Neural cell (in vitro differentiated cells): Measurements from ENCODE around the gene MUCL3. TPM values are rescaled to one million over a fixed set of nuclear protein-coding genes. Genes with fewer than 3 reads are reported as not detected.

ENCODE experiments used
- H2AFZ ChIP-seq: fragments of 200-600, 300-800 bp; sonication (generic), shearing (Covaris generic); 2 replicates; pipeline ENCODE4 v1.6.0; 2014; ENCODE audit warnings: low read depth, mild to moderate bottlenecking, antibody characterized with exemption, low read length, moderate library complexity
- H3F3A ChIP-seq: fragments of 200-600 bp; shearing (Covaris generic); 2 replicates; pipeline ENCODE4 v1.6.1; 2016; ENCODE audit warnings: mild to moderate bottlenecking, moderate library complexity, mixed read lengths, antibody characterized with exemption, low read length; ENCODE audit not compliant: insufficient read depth, poor library complexity, severe bottlenecking
- H3K27ac ChIP-seq: fragments of 200-600, 300-800 bp; sonication (generic), shearing (Covaris generic); 2 replicates; pipeline ENCODE4 v1.5.1; 2014; ENCODE audit warnings: mild to moderate bottlenecking, low read length, moderate library complexity
- H3K27me3 ChIP-seq: fragments of 300-800, 200-600 bp; sonication (generic), shearing (Covaris generic); 2 replicates; pipeline ENCODE4 v1.6.0; 2014; ENCODE audit warnings: mild to moderate bottlenecking, low read depth, low read length, moderate library complexity; ENCODE audit not compliant: insufficient read depth
- H3K36me3 ChIP-seq: fragments of 300-800, 200-600 bp; sonication (generic), shearing (Covaris generic); 2 replicates; pipeline ENCODE4 v1.5.1; 2014; ENCODE audit warnings: mild to moderate bottlenecking, antibody characterized with exemption, low read length, moderate library complexity; ENCODE audit not compliant: insufficient read depth
- H3K4me2 ChIP-seq: fragments of 300-800, 200-600 bp; sonication (generic), shearing (Covaris generic); 2 replicates; pipeline ENCODE4 v1.6.0; 2014; ENCODE audit warnings: mild to moderate bottlenecking, low read length
- H3K4me3 ChIP-seq: fragments of 300-800, 200-600 bp; sonication (generic), shearing (Covaris generic); 2 replicates; pipeline ENCODE4 v1.5.1; 2014; ENCODE audit warnings: mild to moderate bottlenecking, low read length, moderate library complexity
- H3K79me2 ChIP-seq: fragments of 200-600 bp; shearing (Covaris generic); replicated peaks from 2 replicates; pipeline ENCODE4 v1.6.0; 2014; ENCODE audit warnings: mild to moderate bottlenecking, low read length, moderate library complexity; ENCODE audit not compliant: insufficient read depth
- H3K9ac ChIP-seq: fragments of 300-800, 200-600 bp; sonication (generic), shearing (Covaris generic); 2 replicates; pipeline ENCODE4 v1.6.1; 2016; ENCODE audit warnings: mild to moderate bottlenecking, low read length, mixed read lengths
- H3K9me2 ChIP-seq: fragments of 200-600 bp; shearing (Covaris generic); 2 replicates; pipeline ENCODE4 v1.6.1; 2016; ENCODE audit warnings: mild to moderate bottlenecking, low read length, mixed read lengths; ENCODE audit not compliant: insufficient read depth
- H3K9me3 ChIP-seq: fragments of 200-600, 300-800 bp; sonication (generic), shearing (Covaris generic); 2 replicates; pipeline ENCODE4 v1.6.1; 2016; ENCODE audit warnings: mild to moderate bottlenecking, mixed run types, low read length, moderate library complexity, mixed read lengths
- H4K20me1 ChIP-seq: fragments of 200-600 bp; shearing (Covaris generic); 2 replicates; pipeline ENCODE4 v1.6.1; 2016; ENCODE audit warnings: mild to moderate bottlenecking, mixed run types; ENCODE audit not compliant: insufficient read depth
- EP300 ChIP-seq: fragments of 450-650 bp; conservative IDR thresholded peaks from 2 replicates; pipeline ENCODE4 v1.6.1; 2014; ENCODE audit warnings: antibody characterized with exemption, mild to moderate bottlenecking, moderate library complexity; ENCODE audit not compliant: poor library complexity, severe bottlenecking
- EZH2 ChIP-seq: fragments of 200-600, 300-800 bp; shearing (Covaris generic), sonication (generic); IDR thresholded peaks from 2 replicates; pipeline ENCODE4 v1.6.1; 2014; ENCODE audit warnings: antibody characterized with exemption, low read length, borderline replicate concordance, mild to moderate bottlenecking; ENCODE audit not compliant: insufficient read depth, poor library complexity, severe bottlenecking
- MXI1 ChIP-seq: fragments of 450-650 bp; conservative IDR thresholded peaks from 2 replicates; pipeline ENCODE4 v1.6.1; 2014; ENCODE audit warnings: antibody characterized with exemption, mild to moderate bottlenecking; ENCODE audit not compliant: poor library complexity, severe bottlenecking
- POLR2AphosphoS5 ChIP-seq: IDR thresholded peaks from 2 replicates; pipeline ENCODE4 v1.6.1; 2012
- RAD21 ChIP-seq: fragments of 450-650 bp; conservative IDR thresholded peaks from 2 replicates; pipeline ENCODE4 v1.6.1; 2014; ENCODE audit warnings: antibody characterized with exemption, mild to moderate bottlenecking, moderate library complexity
- SMC3 ChIP-seq: fragments of 450-650 bp; conservative IDR thresholded peaks from 2 replicates; pipeline ENCODE4 v1.6.1; 2014; ENCODE audit warnings: antibody characterized with exemption, mild to moderate bottlenecking, moderate library complexity; ENCODE audit not compliant: poor library complexity
- TAF1 ChIP-seq: IDR thresholded peaks from 2 replicates; pipeline ENCODE4 v1.6.1; 2012; ENCODE audit warnings: low read depth
- polyA plus RNA-seq: library from polyadenylated mRNA; depleted of rRNA; stranded (reverse); fragments of >200 nt; gene quantifications from 2 replicates; pipeline ENCODE4 v1.2.3, GENCODE V29; 2014
- TF ChIP-seq, protein P1 (sequence below): IDR thresholded peaks from 2 replicates; pipeline ENCODE4 v1.6.1; 2012; ENCODE audit warnings: borderline replicate concordance
- TF ChIP-seq, protein P2 (sequence below): fragments of 450-650 bp; IDR thresholded peaks from 2 replicates; pipeline ENCODE4 v1.5.1; 2014; ENCODE audit warnings: antibody characterized with exemption, mild to moderate bottlenecking, moderate library complexity; ENCODE audit not compliant: poor library complexity, severe bottlenecking

The MUCL3 gene
- polyA plus RNA-seq, 1 donor from 2014 or later: not detected

DNA sequence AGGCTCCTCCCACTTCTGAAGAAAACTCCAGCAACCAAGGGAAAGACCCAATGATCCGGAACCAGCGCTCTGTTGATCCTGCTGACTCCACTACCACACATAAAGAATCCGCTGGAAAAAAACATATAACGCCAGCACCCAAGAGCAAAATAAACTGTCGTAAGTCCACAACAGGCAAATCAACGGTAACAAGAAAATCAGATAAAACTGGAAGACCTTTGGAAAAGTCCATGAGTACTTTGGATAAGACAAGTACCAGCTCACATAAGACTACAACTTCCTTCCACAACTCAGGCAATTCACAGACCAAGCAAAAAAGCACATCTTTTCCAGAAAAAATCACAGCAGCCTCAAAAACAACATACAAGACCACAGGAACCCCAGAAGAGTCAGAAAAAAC is 8.0 kb downstream of the MUCL3 start:
- Histone ChIP-seq H3K9me2 (no peaks in the 10 kb centered on the region), H3K36me3 (no peaks in the 10 kb centered on the region), H3K27me3 (peaks cover 3% of the 10 kb centered on the region), H3F3A (no peaks in the 10 kb centered on the region), H3K79me2 (no peaks in the 10 kb centered on the region), H3K9me3 (peaks cover 6% of the 10 kb centered on the region), H3K4me3 (no peak overlapping the region), H3K4me2 (no peak overlapping the region), H3K27ac (no peak overlapping the region), H3K9ac (no peak overlapping the region), H2AFZ (no peak overlapping the region), H4K20me1 (no peaks in the 10 kb centered on the region)
- TF ChIP-seq SMC3 (no peak), TAF1 (no peak), RAD21 (no peak)
- TF ChIP-seq, protein P1, sequence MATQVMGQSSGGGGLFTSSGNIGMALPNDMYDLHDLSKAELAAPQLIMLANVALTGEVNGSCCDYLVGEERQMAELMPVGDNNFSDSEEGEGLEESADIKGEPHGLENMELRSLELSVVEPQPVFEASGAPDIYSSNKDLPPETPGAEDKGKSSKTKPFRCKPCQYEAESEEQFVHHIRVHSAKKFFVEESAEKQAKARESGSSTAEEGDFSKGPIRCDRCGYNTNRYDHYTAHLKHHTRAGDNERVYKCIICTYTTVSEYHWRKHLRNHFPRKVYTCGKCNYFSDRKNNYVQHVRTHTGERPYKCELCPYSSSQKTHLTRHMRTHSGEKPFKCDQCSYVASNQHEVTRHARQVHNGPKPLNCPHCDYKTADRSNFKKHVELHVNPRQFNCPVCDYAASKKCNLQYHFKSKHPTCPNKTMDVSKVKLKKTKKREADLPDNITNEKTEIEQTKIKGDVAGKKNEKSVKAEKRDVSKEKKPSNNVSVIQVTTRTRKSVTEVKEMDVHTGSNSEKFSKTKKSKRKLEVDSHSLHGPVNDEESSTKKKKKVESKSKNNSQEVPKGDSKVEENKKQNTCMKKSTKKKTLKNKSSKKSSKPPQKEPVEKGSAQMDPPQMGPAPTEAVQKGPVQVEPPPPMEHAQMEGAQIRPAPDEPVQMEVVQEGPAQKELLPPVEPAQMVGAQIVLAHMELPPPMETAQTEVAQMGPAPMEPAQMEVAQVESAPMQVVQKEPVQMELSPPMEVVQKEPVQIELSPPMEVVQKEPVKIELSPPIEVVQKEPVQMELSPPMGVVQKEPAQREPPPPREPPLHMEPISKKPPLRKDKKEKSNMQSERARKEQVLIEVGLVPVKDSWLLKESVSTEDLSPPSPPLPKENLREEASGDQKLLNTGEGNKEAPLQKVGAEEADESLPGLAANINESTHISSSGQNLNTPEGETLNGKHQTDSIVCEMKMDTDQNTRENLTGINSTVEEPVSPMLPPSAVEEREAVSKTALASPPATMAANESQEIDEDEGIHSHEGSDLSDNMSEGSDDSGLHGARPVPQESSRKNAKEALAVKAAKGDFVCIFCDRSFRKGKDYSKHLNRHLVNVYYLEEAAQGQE: no peak
- TF ChIP-seq, protein P2, sequence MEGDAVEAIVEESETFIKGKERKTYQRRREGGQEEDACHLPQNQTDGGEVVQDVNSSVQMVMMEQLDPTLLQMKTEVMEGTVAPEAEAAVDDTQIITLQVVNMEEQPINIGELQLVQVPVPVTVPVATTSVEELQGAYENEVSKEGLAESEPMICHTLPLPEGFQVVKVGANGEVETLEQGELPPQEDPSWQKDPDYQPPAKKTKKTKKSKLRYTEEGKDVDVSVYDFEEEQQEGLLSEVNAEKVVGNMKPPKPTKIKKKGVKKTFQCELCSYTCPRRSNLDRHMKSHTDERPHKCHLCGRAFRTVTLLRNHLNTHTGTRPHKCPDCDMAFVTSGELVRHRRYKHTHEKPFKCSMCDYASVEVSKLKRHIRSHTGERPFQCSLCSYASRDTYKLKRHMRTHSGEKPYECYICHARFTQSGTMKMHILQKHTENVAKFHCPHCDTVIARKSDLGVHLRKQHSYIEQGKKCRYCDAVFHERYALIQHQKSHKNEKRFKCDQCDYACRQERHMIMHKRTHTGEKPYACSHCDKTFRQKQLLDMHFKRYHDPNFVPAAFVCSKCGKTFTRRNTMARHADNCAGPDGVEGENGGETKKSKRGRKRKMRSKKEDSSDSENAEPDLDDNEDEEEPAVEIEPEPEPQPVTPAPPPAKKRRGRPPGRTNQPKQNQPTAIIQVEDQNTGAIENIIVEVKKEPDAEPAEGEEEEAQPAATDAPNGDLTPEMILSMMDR: no peak

DNA sequence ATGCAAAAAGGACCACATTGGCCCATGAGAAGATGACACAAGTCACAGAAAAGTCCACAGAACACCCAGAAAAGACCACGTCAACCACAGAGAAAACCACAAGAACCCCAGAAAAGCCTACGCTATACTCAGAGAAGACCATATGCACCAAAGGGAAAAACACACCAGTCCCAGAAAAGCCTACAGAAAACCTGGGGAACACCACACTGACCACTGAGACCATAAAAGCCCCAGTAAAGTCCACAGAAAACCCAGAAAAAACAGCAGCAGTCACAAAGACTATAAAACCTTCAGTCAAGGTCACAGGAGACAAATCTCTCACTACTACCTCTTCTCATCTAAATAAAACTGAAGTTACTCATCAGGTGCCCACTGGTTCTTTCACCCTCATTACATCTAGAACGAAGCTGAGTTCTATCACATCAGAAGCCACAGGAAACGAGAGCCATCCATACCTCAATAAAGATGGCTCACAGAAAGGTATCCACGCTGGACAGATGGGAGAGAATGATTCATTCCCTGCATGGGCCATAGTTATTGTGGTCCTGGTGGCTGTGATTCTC is 11.2 kb downstream of the MUCL3 start:
- no peaks in the 10 kb centered on the region for H4K20me1 ChIP-seq
- no peak overlapping the region for H3K4me3 ChIP-seq
- no peak overlapping the region for H3K27ac ChIP-seq
- H3K9me2 ChIP-seq: no peaks in the 10 kb centered on the region
- no peaks in the 10 kb centered on the region for H3F3A ChIP-seq
- H3K9me3 ChIP-seq: peaks cover 6% of the 10 kb centered on the region
- H3K79me2 ChIP-seq: no peaks in the 10 kb centered on the region
- TF ChIP-seq, protein P1: no peak
- TF ChIP-seq POLR2AphosphoS5 (no peak), MXI1 (no peak), SMC3 (no peak), EZH2 (no peak), RAD21 (no peak), TAF1 (no peak), EP300 (no peak)
- TF ChIP-seq, protein P2: no peak
- H3K9ac ChIP-seq: no peak overlapping the region
- no peak overlapping the region for H2AFZ ChIP-seq
- no peak overlapping the region for H3K4me2 ChIP-seq
- peaks cover 21% of the 10 kb centered on the region for H3K27me3 ChIP-seq
- H3K36me3 ChIP-seq: no peaks in the 10 kb centered on the region
